Measurements from ENCODE around the gene AGAP1.

DNA sequence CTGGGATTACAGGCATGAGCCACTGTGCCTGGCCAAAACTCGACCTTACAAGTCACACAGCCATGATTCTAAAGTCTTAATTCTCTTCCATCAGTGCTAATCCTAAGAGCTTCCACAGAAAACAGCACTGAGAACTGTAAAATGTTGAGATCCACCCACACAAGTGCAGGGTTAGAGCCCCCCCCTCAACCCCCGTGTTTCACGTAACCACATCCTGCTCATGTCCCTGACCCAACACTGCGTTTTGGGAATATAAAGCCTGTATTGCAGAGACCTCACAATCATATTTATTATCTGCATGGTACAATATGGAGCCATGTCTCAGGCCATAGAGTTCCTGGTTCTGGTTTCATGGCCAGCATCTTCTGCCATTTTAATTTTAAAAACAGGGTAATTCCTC, 563.5 kb downstream of the AGAP1 start:
- TF ChIP-seq SIN3A (IDR thresholded peaks at IDR 0.05; ENCODE audit: borderline replicate concordance, insufficient read depth, low read length) (no peak), REST (IDR thresholded peaks at IDR 0.05; ENCODE audit: insufficient read depth in 1 of 2, low read depth in 2 of 2, low read length in 2 of 2) (no peak), POLR2AphosphoS5 (IDR thresholded peaks at IDR 0.05; ENCODE audit: low read depth, low read length) (no peak), TAF1 (IDR thresholded peaks at IDR 0.05; ENCODE audit: borderline replicate concordance, insufficient read depth, low read length) (no peak)
